Right lobe of liver (tissue), 6 donors: Measurements from ENCODE around the gene NOA1. TPM values are rescaled to one million over a fixed set of nuclear protein-coding genes. Genes with fewer than 3 reads are reported as not detected.

ENCODE experiments used
- ATAC-seq, 4 donors: fragments of 200-7000 bp; cut with Tn5 transposase; one replicate each; pipeline ENCODE4 v1.9.1; 2020; ENCODE audit warnings: mild to moderate bottlenecking in 4 of 4, moderate library complexity in 4 of 4
- DNase-seq, 3 donors: peaks; one replicate each; pipeline ENCODE4 v3.0.0-alpha.2; 2020
- H3K27ac ChIP-seq, 3 donors: fragments of 200-600 bp; one replicate each; pipeline ENCODE4 v1.8.0; 2022
- H3K27me3 ChIP-seq, 2 donors: fragments of 200-600 bp; one replicate each; pipeline ENCODE4 v1.8.0; 2022
- H3K36me3 ChIP-seq, 4 donors: fragments of 200-600 bp; sonication (generic) in 1 of 4; one replicate each; pipeline versions ENCODE4 v1.5.1 to v1.8.0; 2017 to 2022; ENCODE audit warnings: control low read depth in 1 of 4
- H3K4me1 ChIP-seq, 4 donors: fragments of 200-600 bp; sonication (generic) in 1 of 4; one replicate each; pipeline versions ENCODE4 v1.5.1 to v1.8.0; 2017 to 2022; ENCODE audit warnings: control low read depth in 1 of 4
- H3K4me3 ChIP-seq, 3 donors: fragments of 200-600 bp; one replicate each; pipeline ENCODE4 v1.8.0; 2022
- H3K9me3 ChIP-seq, 4 donors: fragments of 200-600 bp; sonication (generic) in 1 of 4; one replicate each; pipeline versions ENCODE4 v1.5.1 to v1.8.0; 2017 to 2022; ENCODE audit warnings: control low read depth in 1 of 4
- POLR2A ChIP-seq: fragments of 450-650 bp; IDR thresholded peaks from one replicate; pipeline ENCODE4 v1.6.1; 2017; ENCODE audit warnings: antibody characterized with exemption, mild to moderate bottlenecking
- WGBS: methylation state at CpG from one replicate; pipeline ENCODE4 v1.1.6; 2018; ENCODE audit warnings: low coverage, low lambda C conversion rate; ENCODE audit not compliant: insufficient coverage; ENCODE audit errors: missing lambda C conversion rate; 5-methylcytosine and 5-hydroxymethylcytosine counted together
- intact Hi-C, 2 donors: fragments of 100-400 bp; cut with DNase I; formaldehyde crosslinking; loops; one replicate each; pipeline versions ENCODE4 v1.11.2 to v1.14.1; 2022
- total RNA-seq, 6 experiments: library from RNA; depleted of rRNA in 2 of 6; stranded (reverse); fragments of >200 nt in 2 of 6; fragmentation: NEBNext Ultra II Directional in 3 of 6; extraction: Animal tissue kit (Norgen Biotek cat#: 25700) in 3 of 6; gene quantifications; one replicate each; pipeline versions ENCODE4 v1.1.0 to v1.2.4, GENCODE V29; 2016 to 2023
- TF ChIP-seq, protein P1 (sequence below), 4 donors: fragments of 200-600 bp in 3 of 4; fragments of 450-650 bp in 1 of 4; IDR thresholded peaks; one replicate each; pipeline versions ENCODE4 v1.5.1 to v1.8.0; 2016 to 2022; ENCODE audit warnings: antibody characterized with exemption in 4 of 4, mild to moderate bottlenecking in 2 of 4
- donor health status: DM: no; HTN: yes; CAD: no.
- donor health status: DM: no; HTN: no; CAD: no.
- donor health status: DM: no; HTN: no; CAD: no.
- donor health status: DM: no; HTN: yes; CAD: no.
- donor health status: DM: no; HTN: yes; CAD: no.

Gene NOA1
- total RNA-seq, 6 experiments from 2014 or later, result 4.7 to 12.7 (median 5.8) TPM

DNA sequence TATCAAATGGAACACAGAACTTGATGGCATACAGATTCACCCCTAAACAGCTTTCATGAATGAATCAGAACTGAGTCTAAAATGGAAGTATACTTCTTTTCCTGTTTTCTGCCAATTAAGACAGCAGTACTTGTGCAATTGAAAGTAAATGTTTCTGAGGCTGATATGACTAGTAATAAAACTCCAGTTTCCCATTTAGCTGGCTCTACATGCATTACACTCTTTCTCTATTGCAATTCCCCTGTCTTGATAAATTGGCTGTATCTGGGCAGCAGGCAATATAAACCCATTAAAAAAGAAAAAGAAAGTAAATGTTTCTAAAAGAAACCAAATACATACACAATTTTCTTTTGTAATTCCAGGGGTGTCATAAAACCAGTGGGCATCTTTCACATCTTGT is 4.6 kb downstream of the NOA1 start:
- intact Hi-C loops, result no loop called here
- Histone ChIP-seq H3K9me3 (no peaks in the 10 kb centered on the region), H3K4me3 (no peak overlapping the region), H3K27ac (no peak overlapping the region), H3K4me1 (peaks cover 0 to 15% (median 6%) of the 10 kb centered on the region in 4 donors), H3K36me3 (peaks cover 0 to 51% (median 22%) of the 10 kb centered on the region in 4 donors), H3K27me3 (no peaks in the 10 kb centered on the region)
- TF ChIP-seq POLR2A, result no peak
- TF ChIP-seq, protein P1, sequence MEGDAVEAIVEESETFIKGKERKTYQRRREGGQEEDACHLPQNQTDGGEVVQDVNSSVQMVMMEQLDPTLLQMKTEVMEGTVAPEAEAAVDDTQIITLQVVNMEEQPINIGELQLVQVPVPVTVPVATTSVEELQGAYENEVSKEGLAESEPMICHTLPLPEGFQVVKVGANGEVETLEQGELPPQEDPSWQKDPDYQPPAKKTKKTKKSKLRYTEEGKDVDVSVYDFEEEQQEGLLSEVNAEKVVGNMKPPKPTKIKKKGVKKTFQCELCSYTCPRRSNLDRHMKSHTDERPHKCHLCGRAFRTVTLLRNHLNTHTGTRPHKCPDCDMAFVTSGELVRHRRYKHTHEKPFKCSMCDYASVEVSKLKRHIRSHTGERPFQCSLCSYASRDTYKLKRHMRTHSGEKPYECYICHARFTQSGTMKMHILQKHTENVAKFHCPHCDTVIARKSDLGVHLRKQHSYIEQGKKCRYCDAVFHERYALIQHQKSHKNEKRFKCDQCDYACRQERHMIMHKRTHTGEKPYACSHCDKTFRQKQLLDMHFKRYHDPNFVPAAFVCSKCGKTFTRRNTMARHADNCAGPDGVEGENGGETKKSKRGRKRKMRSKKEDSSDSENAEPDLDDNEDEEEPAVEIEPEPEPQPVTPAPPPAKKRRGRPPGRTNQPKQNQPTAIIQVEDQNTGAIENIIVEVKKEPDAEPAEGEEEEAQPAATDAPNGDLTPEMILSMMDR (IDR thresholded peaks at IDR 0.05), result no peak
- no peak for DNase-seq
- no peak for ATAC-seq

DNA sequence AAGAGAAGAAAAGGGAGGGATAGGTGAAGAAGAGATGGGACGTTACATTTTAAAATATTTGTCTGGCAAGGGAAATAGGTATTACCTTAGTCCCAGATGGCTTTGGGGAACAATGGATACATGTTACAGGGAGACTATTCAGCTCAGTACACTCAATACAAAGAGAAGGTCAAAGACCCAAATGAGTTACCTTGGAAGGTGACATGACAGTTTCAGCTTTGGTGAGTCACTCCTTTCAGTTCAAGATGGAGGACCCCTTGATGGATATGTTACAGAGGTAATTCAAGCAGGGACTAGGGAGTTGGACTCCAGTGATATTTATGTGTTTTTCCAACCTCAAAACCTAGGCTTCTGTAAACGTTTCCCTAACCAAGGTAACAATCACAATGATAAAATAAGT is 5.0 kb downstream of the NOA1 start:
- Histone ChIP-seq H3K36me3 (peaks cover 0 to 55% (median 24%) of the 10 kb centered on the region in 4 donors), H3K4me1 (peaks cover 0 to 15% (median 6%) of the 10 kb centered on the region in 4 donors), H3K4me3 (no peak overlapping the region), H3K9me3 (no peaks in the 10 kb centered on the region), H3K27ac (no peak overlapping the region), H3K27me3 (no peaks in the 10 kb centered on the region)
- DNase-seq (no peak), ATAC-seq (no peak)
- 91% methylated on average over 1 of the region's 2 CpGs for WGBS
- intact Hi-C loops, result no loop called here
- TF ChIP-seq, protein P1 (IDR thresholded peaks at IDR 0.05), result no peak
- no peak for TF ChIP-seq POLR2A

DNA sequence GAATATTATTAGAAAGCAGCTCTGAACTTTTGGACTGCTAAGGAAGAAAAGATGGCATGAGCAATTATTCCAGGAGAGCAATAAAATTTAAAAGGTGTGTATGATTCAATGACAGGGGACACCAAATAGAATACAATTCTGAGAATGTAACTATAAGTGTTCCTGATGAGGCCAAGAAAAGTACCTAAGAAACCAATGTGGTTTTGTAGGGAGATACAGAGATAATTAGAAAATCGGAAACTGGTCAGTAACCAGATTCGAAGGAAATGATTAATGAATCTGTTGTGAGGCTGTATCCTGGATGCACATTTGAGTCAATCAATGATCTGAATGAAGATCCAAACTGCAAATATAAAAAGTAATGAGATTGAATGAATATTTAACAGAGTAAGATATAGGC is 6.0 kb downstream of the NOA1 start:
- Histone ChIP-seq H3K27ac (no peak overlapping the region), H3K9me3 (no peaks in the 10 kb centered on the region), H3K4me3 (no peak overlapping the region), H3K4me1 (peaks cover 0 to 15% (median 6%) of the 10 kb centered on the region in 4 donors), H3K36me3 (peaks cover 0 to 65% (median 29%) of the 10 kb centered on the region in 4 donors), H3K27me3 (no peaks in the 10 kb centered on the region)
- WGBS, result 89% methylated on average over 2 of the region's 2 CpGs
- no peak for ATAC-seq
- no peak for DNase-seq
- intact Hi-C loops, result no loop called here
- TF ChIP-seq, protein P1 (IDR thresholded peaks at IDR 0.05), result no peak
- no peak for TF ChIP-seq POLR2A

DNA sequence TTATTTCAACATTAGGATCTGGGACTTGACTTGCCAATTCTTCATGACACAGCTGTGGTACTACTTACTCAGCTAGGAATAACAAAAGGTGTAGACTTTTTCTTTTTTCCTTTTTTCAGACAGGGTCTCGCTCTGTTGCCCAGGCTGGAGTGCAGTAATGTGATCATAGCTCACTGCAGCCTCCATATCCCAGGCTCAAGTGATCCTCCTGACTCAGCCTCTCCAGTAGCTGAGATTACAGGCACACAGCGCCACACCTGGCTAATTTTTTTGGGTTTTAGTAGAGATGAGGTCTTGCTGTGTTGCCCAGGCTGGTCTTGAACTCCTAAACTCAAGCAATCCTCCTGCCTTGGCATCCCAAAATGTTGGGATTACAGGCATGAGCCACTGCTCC is 16.3 kb downstream of the NOA1 start:
- DNase-seq, result no peak
- H3K27ac ChIP-seq, result no peak overlapping the region
- H3K4me1 ChIP-seq, result no peaks in the 10 kb centered on the region
- ATAC-seq, result no peak
- H3K4me3 ChIP-seq, result no peak overlapping the region
- H3K27me3 ChIP-seq, result no peaks in the 10 kb centered on the region
- no peaks in the 10 kb centered on the region for H3K9me3 ChIP-seq
- TF ChIP-seq, protein P1 (IDR thresholded peaks at IDR 0.05), result no peak
- TF ChIP-seq POLR2A, result no peak
- 100% methylated on average over 2 of the region's 2 CpGs for WGBS
- intact Hi-C loops, result no loop called here
- H3K36me3 ChIP-seq, result peaks cover 0 to 33% (median 12%) of the 10 kb centered on the region in 4 donors

DNA sequence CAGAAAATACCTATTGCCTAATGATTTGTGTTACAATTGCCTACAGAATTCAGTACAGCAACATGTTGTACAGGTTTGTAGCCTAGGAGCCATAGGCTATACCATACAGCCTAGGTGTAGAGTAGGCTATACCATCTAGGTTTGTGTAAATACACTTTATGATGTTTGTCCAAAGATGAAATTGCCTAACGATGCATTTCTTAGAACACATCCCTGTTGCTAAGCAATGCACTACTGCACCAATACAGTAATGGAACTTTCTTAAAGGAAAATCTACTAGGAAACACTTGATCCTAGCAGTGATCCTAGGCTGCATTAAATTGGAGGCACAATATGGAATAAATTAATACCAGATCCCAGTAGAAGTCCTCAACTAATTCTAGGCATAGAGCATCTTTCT is 18.3 kb downstream of the NOA1 start:
- H3K4me3 ChIP-seq, result no peak overlapping the region
- intact Hi-C loops, result no loop called here
- WGBS, result 54% methylated on average over 1 of the region's 1 CpG
- DNase-seq, result no peak
- TF ChIP-seq, protein P1 (IDR thresholded peaks at IDR 0.05), result no peak
- TF ChIP-seq POLR2A, result no peak
- peaks cover 0 to 14% (median 5%) of the 10 kb centered on the region in 4 donors for H3K36me3 ChIP-seq
- ATAC-seq, result no peak
- H3K27ac ChIP-seq, result no peak overlapping the region
- H3K4me1 ChIP-seq, result no peaks in the 10 kb centered on the region
- no peaks in the 10 kb centered on the region for H3K27me3 ChIP-seq
- H3K9me3 ChIP-seq, result no peaks in the 10 kb centered on the region
